ENCODE results near the gene SMC6. TPM values are rescaled to one million over a fixed set of nuclear protein-coding genes. Genes with fewer than 3 reads are reported as not detected.

The SMC6 gene
- total RNA-seq = 35.5 TPM

- DNase-seq (ENCODE audit: low spot score in 2 of 2) = peak; percentile 89 to 92
- FAIRE-seq = no peak
Observed at GRCh38 chr2:17753803-17754663, at the start of gene SMC6, which contains the start of gene GEN1. TSS of gene SMC6 (minus strand) at chr2:17753810. CDS start at chr2:17745946, 7,864 bp downstream. TSS of gene GEN1 (plus strand) at chr2:17754138. CDS start at chr2:17759944, 5,806 bp downstream.

- no peak for FAIRE-seq
- no peak for DNase-seq (ENCODE audit: low spot score in 2 of 2)
Observed at GRCh38 chr2:17800693-17801458, 47.3 kb upstream of the SMC6 start.

- DNase-seq (ENCODE audit: low spot score in 2 of 2) (no peak), FAIRE-seq (no peak)
Observed at GRCh38 chr2:17800219-17800618, 46.6 kb upstream of the SMC6 start.

- no peak for FAIRE-seq
- no peak for DNase-seq (ENCODE audit: low spot score in 2 of 2)
Observed at GRCh38 chr2:17799301-17800120, 45.9 kb upstream of the SMC6 start.

- DNase-seq (ENCODE audit: low spot score in 2 of 2) (no peak), FAIRE-seq (no peak)
Observed at GRCh38 chr2:17798338-17798737, 44.7 kb upstream of the SMC6 start.

GRCh38 chr2:17795309-17795708 is 41.7 kb upstream of the SMC6 start:
- FAIRE-seq (no peak), DNase-seq (ENCODE audit: low spot score in 2 of 2) (no peak)

- FAIRE-seq (no peak), DNase-seq (ENCODE audit: low spot score in 2 of 2) (no peak)
Observed at GRCh38 chr2:17793803-17794354, 40.3 kb upstream of the SMC6 start.

GRCh38 chr2:17793296-17793695 is 39.7 kb upstream of the SMC6 start:
- FAIRE-seq = no peak

GRCh38 chr2:17792515-17792914 is 38.9 kb upstream of the SMC6 start:
- FAIRE-seq (no peak), DNase-seq (ENCODE audit: low spot score in 2 of 2) (no peak)

More at GRCh38 chr2:17793296-17793695, 39.7 kb upstream of the SMC6 start:
- DNase-seq (ENCODE audit: low spot score in 2 of 2) = no peak

- no peak for DNase-seq (ENCODE audit: low spot score in 2 of 2)
- FAIRE-seq = no peak
Observed at GRCh38 chr2:17791817-17792130, 38.2 kb upstream of the SMC6 start.

- FAIRE-seq = no peak
Observed at GRCh38 chr2:17791121-17791816, 37.7 kb upstream of the SMC6 start.

GRCh38 chr2:17790536-17790935 is 36.9 kb upstream of the SMC6 start:
- FAIRE-seq = no peak
- no peak for DNase-seq (ENCODE audit: low spot score in 2 of 2)

More at GRCh38 chr2:17791121-17791816, 37.7 kb upstream of the SMC6 start:
- DNase-seq (ENCODE audit: low spot score in 2 of 2) = no peak

- FAIRE-seq (no peak), DNase-seq (ENCODE audit: low spot score in 2 of 2) (no peak)
Observed at GRCh38 chr2:17788773-17789172, 35.2 kb upstream of the SMC6 start.

- DNase-seq (ENCODE audit: low spot score in 2 of 2) = no peak
- FAIRE-seq = no peak
Observed at GRCh38 chr2:17786727-17787126, 33.1 kb upstream of the SMC6 start.

- DNase-seq (ENCODE audit: low spot score in 2 of 2) = no peak
- FAIRE-seq = no peak
Observed at GRCh38 chr2:17781482-17781881, 27.9 kb upstream of the SMC6 start.

GRCh38 chr2:17780546-17780945 is 26.9 kb upstream of the SMC6 start:
- FAIRE-seq = no peak
- no peak for DNase-seq (ENCODE audit: low spot score in 2 of 2)

GRCh38 chr2:17772532-17772931 is 18.9 kb upstream of the SMC6 start:
- no peak for FAIRE-seq
- DNase-seq (ENCODE audit: low spot score in 2 of 2) = no peak

GRCh38 chr2:17771956-17772355 is 18.3 kb upstream of the SMC6 start:
- DNase-seq (ENCODE audit: low spot score in 2 of 2) (no peak), FAIRE-seq (peak; percentile 63)

GRCh38 chr2:17768894-17769293 is 15.3 kb upstream of the SMC6 start:
- no peak for DNase-seq (ENCODE audit: low spot score in 2 of 2)
- FAIRE-seq = no peak

- FAIRE-seq (no peak), DNase-seq (ENCODE audit: low spot score in 2 of 2) (no peak)
Observed at GRCh38 chr2:17765398-17765797, 11.8 kb upstream of the SMC6 start.
